NB4 (cell line): ENCODE data around the gene ZBTB46.

Experiments used
- DNase-seq: peaks from one replicate; pipeline ENCODE4 v3.0.0; 2010; ENCODE audit warnings: low read depth
- H3K4me3 ChIP-seq: one replicate; pipeline ENCODE4 v1.5.1; 2011; ENCODE audit warnings: mild to moderate bottlenecking, low read depth, low read length, moderate library complexity
- CTCF ChIP-seq: IDR thresholded peaks from one replicate; pipeline ENCODE4 v1.5.1; 2012; ENCODE audit warnings: low read depth, low read length
- MAX ChIP-seq: IDR thresholded peaks from 2 replicates; pipeline ENCODE4 v1.6.1; 2011; ENCODE audit warnings: low read depth, low read length
- MYC ChIP-seq: IDR thresholded peaks from 2 replicates; pipeline ENCODE4 v1.6.1; 2011; ENCODE audit warnings: low read depth, low read length
- POLR2A ChIP-seq: IDR thresholded peaks from 2 replicates; pipeline ENCODE4 v1.6.1; 2011; ENCODE audit warnings: mild to moderate bottlenecking; ENCODE audit not compliant: insufficient read length; ENCODE audit errors: extremely low read depth

The ZBTB46 gene

GRCh38 chr20:63787749-63788148 lies 43.3 kb downstream of the ZBTB46 start:
- TF ChIP-seq CTCF (no peak), MAX (no peak), MYC (no peak), POLR2A (no peak)
- DNase-seq = no peak
- no peak overlapping the region for H3K4me3 ChIP-seq

GRCh38 chr20:63787302-63787701 lies 43.8 kb downstream of the ZBTB46 start:
- TF ChIP-seq MAX (no peak), POLR2A (no peak), CTCF (no peak), MYC (no peak)
- DNase-seq = no peak
- H3K4me3 ChIP-seq = no peak overlapping the region

DNA sequence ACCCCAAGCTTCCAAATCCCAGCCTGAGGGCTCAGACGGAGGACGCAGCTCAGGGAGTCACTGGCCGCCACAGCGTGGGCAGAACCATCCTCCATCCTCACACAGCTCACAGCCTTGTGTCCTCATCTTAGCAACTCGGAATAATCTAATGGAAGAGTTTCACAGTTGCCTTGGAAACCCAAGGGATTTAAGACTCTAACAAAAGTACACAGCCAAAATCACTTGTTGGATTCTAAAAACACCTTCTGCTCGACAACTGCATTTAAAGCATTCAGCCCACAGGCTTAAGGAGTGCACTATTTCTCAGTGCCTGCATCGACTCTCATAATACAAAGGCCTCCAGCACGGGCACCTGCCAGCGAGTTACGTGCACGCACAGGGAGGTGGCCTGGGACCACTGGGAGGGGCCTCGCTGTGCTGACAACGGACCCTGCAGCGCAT lies 45.4 kb downstream of the ZBTB46 start:
- no peak for DNase-seq
- no peak for TF ChIP-seq MYC
- no peak overlapping the region for H3K4me3 ChIP-seq

GRCh38 chr20:63783970-63784369 lies 47.1 kb downstream of the ZBTB46 start:
- DNase-seq = no peak
- no peak overlapping the region for H3K4me3 ChIP-seq
- TF ChIP-seq MAX (no peak), MYC (no peak), CTCF (no peak), POLR2A (no peak)

GRCh38 chr20:63782521-63782971 lies 48.5 kb downstream of the ZBTB46 start:
- no peak for DNase-seq
- no peak overlapping the region for H3K4me3 ChIP-seq
- TF ChIP-seq POLR2A (no peak), MYC (no peak), MAX (no peak), CTCF (no peak)

GRCh38 chr20:63782051-63782471 lies 49.0 kb downstream of the ZBTB46 start:
- DNase-seq = no peak
- TF ChIP-seq MAX (no peak), POLR2A (no peak), CTCF (no peak), MYC (no peak)
- no peak overlapping the region for H3K4me3 ChIP-seq
